Measurements from ENCODE around the gene MYNN. TPM values are rescaled to one million over a fixed set of nuclear protein-coding genes. Genes with fewer than 3 reads are reported as not detected.
A peak's percentile ranks its signal among the peaks of the same experiment; 100 is the strongest.

Gene MYNN
- total and polyA plus RNA-seq, 9 of the 15 experiments (the other 6 are each of a cell fraction or from before 2014, with no cell fraction given), result 10.4 to 35.7 (median 21.3) TPM

DNA sequence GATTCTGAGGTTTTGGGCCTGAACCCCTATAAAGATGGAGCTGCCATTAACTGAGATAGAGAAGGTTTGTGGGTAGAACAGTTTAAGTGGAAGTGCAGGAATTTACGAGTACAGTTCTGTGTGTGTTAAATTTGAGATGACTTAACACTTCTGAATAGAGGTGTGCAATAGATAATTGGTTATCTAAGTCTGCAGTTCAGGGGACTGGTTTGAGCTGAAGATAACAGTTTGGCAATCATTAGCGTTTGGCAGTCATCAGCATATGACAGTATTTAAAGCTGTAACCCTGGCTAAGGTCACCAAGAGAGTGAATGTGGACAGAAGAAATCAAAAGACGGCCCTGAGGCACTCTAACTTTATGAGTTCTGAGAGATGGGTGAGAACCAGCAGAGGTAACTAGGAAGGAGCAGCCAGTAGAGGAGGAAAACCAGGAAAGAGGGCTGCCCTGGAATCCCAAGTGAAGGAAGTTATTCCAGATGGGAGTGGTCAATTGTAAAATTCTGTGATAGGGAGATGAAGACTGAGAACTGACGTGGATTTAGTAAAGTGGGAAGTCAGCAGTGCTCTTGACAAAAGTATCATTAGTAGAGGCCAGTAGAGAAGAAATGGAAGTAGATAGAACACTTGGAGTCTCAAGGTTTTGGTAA is 8.1 kb downstream of the MYNN start (continued):
- 0 out of 2 replicates have a peak, but pooled peaks have one; percentile 32 for TF ChIP-seq ZNF239 (CRISPR knock-in tag; IDR thresholded peaks at IDR 0.05)
- TF ChIP-seq MTA1 (IDR thresholded peaks at IDR 0.05; ENCODE audit: borderline replicate concordance), result 0 out of 2 replicates have a peak, but pooled peaks have one; percentile 48
- TF ChIP-seq TRIM28 (IDR thresholded peaks at IDR 0.05), result no peak
- no peak for TF ChIP-seq ZNF589 (CRISPR knock-in tag; IDR thresholded peaks at IDR 0.05; ENCODE audit: low read depth)
- no peak for TF ChIP-seq POLR2A (conservative IDR thresholded peaks at IDR 0.05)
- TF ChIP-seq GABPB1 (CRISPR knock-in tag; IDR thresholded peaks at IDR 0.05), result no peak
- no peak for TF ChIP-seq MGA (IDR thresholded peaks at IDR 0.05)
- no peak for TF ChIP-seq FOXA1 (IDR thresholded peaks at IDR 0.05; ENCODE audit: borderline replicate concordance)
- peak; percentile 88 for TF ChIP-seq CEBPB (tag; IDR thresholded peaks at IDR 0.05)
- no peak for TF ChIP-seq SRSF9 (IDR thresholded peaks at IDR 0.05; ENCODE audit: borderline replicate concordance, low read depth, low read length)
- no peak for TF ChIP-seq E2F5 (CRISPR knock-in tag; IDR thresholded peaks at IDR 0.05)
- peak; percentile 52 for TF ChIP-seq GATA2 (CRISPR knock-in tag; IDR thresholded peaks at IDR 0.05)
- no peak for TF ChIP-seq TSC22D4 (tag; IDR thresholded peaks at IDR 0.05)
- no peak for TF ChIP-seq KDM5B (IDR thresholded peaks at IDR 0.05; ENCODE audit: insufficient replicate concordance, low read depth, low read length)

All from K562 (cell line).